ENCODE measurements around the gene TNRC6A. TPM values are rescaled to one million over a fixed set of nuclear protein-coding genes. Genes with fewer than 3 reads are reported as not detected.
"Not testable (repeated sequence)": the region's sequence is repeated elsewhere in the genome, so short reads cannot be mapped to it uniquely, and the experiment has no call there.

TNRC6A gene
- polyA plus RNA-seq, 4 donors, result 43.3 to 87.0 (median 60.9) TPM

GRCh38 chr16:24723663-24724062 is 5.8 kb upstream of the TNRC6A start:
- DNase-seq (ENCODE audit: low read depth in 4 of 4, low spot score in 2 of 4), result no peak

- no peak for DNase-seq (ENCODE audit: low read depth in 4 of 4, low spot score in 2 of 4)
Measured at GRCh38 chr16:24728011-24728410, 1.4 kb upstream of the TNRC6A start.

- DNase-seq (ENCODE audit: low read depth in 4 of 4, low spot score in 2 of 4), result no peak
Measured at GRCh38 chr16:24728891-24729242, 584 bp upstream of the TNRC6A start.

GRCh38 chr16:24729951-24730815 is 732 bp downstream of the TNRC6A start:
- DNase-seq (ENCODE audit: low read depth in 4 of 4, low spot score in 2 of 4), result peak in 3 of 4 donors; percentile 9 to 45 (median 20)

- no peak for DNase-seq (ENCODE audit: low read depth in 4 of 4, low spot score in 2 of 4)
Measured at GRCh38 chr16:24730914-24731313, 1.5 kb downstream of the TNRC6A start.

GRCh38 chr16:24731722-24732419 is 2.4 kb downstream of the TNRC6A start:
- DNase-seq (ENCODE audit: low read depth in 4 of 4, low spot score in 2 of 4), result no peak

GRCh38 chr16:24734382-24734781 is 4.9 kb downstream of the TNRC6A start:
- no peak for DNase-seq (ENCODE audit: low read depth in 4 of 4, low spot score in 2 of 4)

- no peak for DNase-seq (ENCODE audit: low read depth in 4 of 4, low spot score in 2 of 4)
Measured at GRCh38 chr16:24736758-24737157, 7.3 kb downstream of the TNRC6A start.

GRCh38 chr16:24737391-24737871 is 8.0 kb downstream of the TNRC6A start:
- no peak for DNase-seq (ENCODE audit: low read depth in 4 of 4, low spot score in 2 of 4)

GRCh38 chr16:24737916-24738594 is 8.6 kb downstream of the TNRC6A start:
- no peak for DNase-seq (ENCODE audit: low read depth in 4 of 4, low spot score in 2 of 4)

- no peak for DNase-seq (ENCODE audit: low read depth in 4 of 4, low spot score in 2 of 4)
Measured at GRCh38 chr16:24738895-24739294, 9.4 kb downstream of the TNRC6A start.

- DNase-seq (ENCODE audit: low read depth in 4 of 4, low spot score in 2 of 4), result no peak
Measured at GRCh38 chr16:24741862-24742261, 12.4 kb downstream of the TNRC6A start.

- not testable (repeated sequence) for DNase-seq (ENCODE audit: low read depth in 4 of 4, low spot score in 2 of 4)
Measured at GRCh38 chr16:24742610-24743009, 13.2 kb downstream of the TNRC6A start.

- DNase-seq (ENCODE audit: low read depth in 4 of 4, low spot score in 2 of 4), result no peak
Measured at GRCh38 chr16:24745391-24745790, 15.9 kb downstream of the TNRC6A start.

GRCh38 chr16:24745791-24746190 is 16.3 kb downstream of the TNRC6A start:
- no peak for DNase-seq (ENCODE audit: low read depth in 4 of 4, low spot score in 2 of 4)

- no peak for DNase-seq (ENCODE audit: low read depth in 4 of 4, low spot score in 2 of 4)
Measured at GRCh38 chr16:24747441-24747840, 18.0 kb downstream of the TNRC6A start.

- no peak for DNase-seq (ENCODE audit: low read depth in 4 of 4, low spot score in 2 of 4)
Measured at GRCh38 chr16:24748242-24748641, 18.8 kb downstream of the TNRC6A start.

GRCh38 chr16:24749310-24749709 is 19.9 kb downstream of the TNRC6A start:
- DNase-seq (ENCODE audit: low read depth in 4 of 4, low spot score in 2 of 4), result no peak

- DNase-seq (ENCODE audit: low read depth in 4 of 4, low spot score in 2 of 4), result not testable (repeated sequence)
Measured at GRCh38 chr16:24749872-24750271, 20.4 kb downstream of the TNRC6A start.

GRCh38 chr16:24753000-24753399 is 23.5 kb downstream of the TNRC6A start:
- DNase-seq (ENCODE audit: low read depth in 4 of 4, low spot score in 2 of 4), result no peak

GRCh38 chr16:24753437-24753836 is 24.0 kb downstream of the TNRC6A start:
- DNase-seq (ENCODE audit: low read depth in 4 of 4, low spot score in 2 of 4), result no peak

Measured in left renal cortex interstitium (tissue), 4 donors.